ENCODE data around the gene PNPLA6. TPM values are rescaled to one million over a fixed set of nuclear protein-coding genes. Genes with fewer than 3 reads are reported as not detected.

Gene PNPLA6
- total and polyA plus RNA-seq, 2 of the 8 experiments (the other 6 are each of a cell fraction or from before 2014, with no cell fraction given) = 55.1 to 121 TPM

GRCh38 chr19:7542556-7543348 is 7.2 kb downstream of the PNPLA6 start:
- Histone ChIP-seq H2BK5ac (ENCODE audit: low read depth, low read length) (no peak overlapping the region), H3K27ac (ENCODE audit: low read depth, low read length) (no peak overlapping the region), H4K5ac (ENCODE audit: insufficient read length, low read depth, low read length) (no peak overlapping the region), H3K14ac (ENCODE audit: insufficient read length) (no peak overlapping the region), H2BK12ac (ENCODE audit: low read depth, low read length) (no peak overlapping the region), H3K79me1 (ENCODE audit: low read depth, low read length) (no peaks in the 10 kb centered on the region), H3K23me2 (ENCODE audit: low read depth, low read length) (no peaks in the 10 kb centered on the region), H4K8ac (ENCODE audit: extremely low read depth, insufficient read depth, low read length) (no peak overlapping the region), H2BK15ac (ENCODE audit: low read length) (no peak overlapping the region), H3K9me3 (ENCODE audit: insufficient read depth in 2 of 2, low read depth in 1 of 2, low read length in 1 of 2) (no peaks in the 10 kb centered on the region), H3K36me3 (ENCODE audit: control insufficient read depth in 2 of 4, insufficient read depth in 4 of 4, low read length in 3 of 4) (peaks cover 3 to 30% (median 13%) of the 10 kb centered on the region in 4 experiments; a peak in 7 of 8 replicates), H3K4me3 (ENCODE audit: extremely low read depth in 1 of 4, insufficient read depth in 2 of 4, low read depth in 3 of 4, low read length in 4 of 4) (no peak overlapping the region), H3K23ac (ENCODE audit: insufficient read length) (no peak overlapping the region), H3K4ac (replicated peaks; ENCODE audit: insufficient read length, low read depth, low read length) (no peak overlapping the region), H2AK5ac (ENCODE audit: low read depth, low read length) (no peak overlapping the region), H2BK120ac (replicated peaks; ENCODE audit: low read depth, low read length) (no peak overlapping the region), H4K20me1 (replicated peaks in 1 of 2; ENCODE audit: control insufficient read depth in 1 of 2, insufficient read depth in 2 of 2, low read length in 2 of 2) (peaks cover 0 to 3% of the 10 kb centered on the region in 2 experiments), H3K18ac (ENCODE audit: extremely low read depth, low read length) (no peak overlapping the region), H3K79me2 (ENCODE audit: control insufficient read depth in 1 of 2, insufficient read depth in 2 of 2, low read length in 2 of 2) (no peaks in the 10 kb centered on the region), H3K56ac (replicated peaks; ENCODE audit: insufficient read length, low read depth, low read length) (no peak overlapping the region), H2BK20ac (ENCODE audit: low read length) (no peak overlapping the region), H4K91ac (replicated peaks; ENCODE audit: insufficient read length, low read length) (no peak overlapping the region), H3K4me1 (replicated peaks in 1 of 4; ENCODE audit: control insufficient read depth in 3 of 4, insufficient read depth in 4 of 4, low read length in 3 of 4) (0 out of 7 replicates have a peak, but pooled peaks cover 0 to 2% (median 0%) of the 10 kb centered on the region in 4 experiments), H2AFZ (ENCODE audit: low read length) (no peak overlapping the region), H3K9ac (replicated peaks in 1 of 4; ENCODE audit: extremely low read depth in 1 of 4, low read depth in 3 of 4, low read length in 3 of 4) (no peak overlapping the region), H3K27me3 (replicated peaks in 1 of 4; ENCODE audit: control insufficient read depth in 3 of 4, extremely low read depth in 1 of 4, insufficient read depth in 3 of 4, low read length in 3 of 4) (no peaks in the 10 kb centered on the region), H3K4me2 (ENCODE audit: insufficient read depth in 1 of 2, low read depth in 2 of 2, low read length in 2 of 2) (no peak overlapping the region)
- FAIRE-seq = no peak
- CTCF ChIA-PET (ENCODE audit: partially characterized antibody) = interaction anchor here (1.0 kb wide), 1 partner anchor 8 kb away, joined by 3 read pairs; no protein-coding TSS in a partner anchor
- WGBS, 2 experiments (ENCODE audit: extremely low coverage in 1 of 2, insufficient coverage in 1 of 2, insufficient read length in 1 of 2, insufficient replicate concordance in 2 of 2, low coverage in 1 of 2, low lambda C conversion rate in 2 of 2, missing lambda C conversion rate in 1 of 2) = 94% methylated on average over 21 of the region's 24 CpGs; no CpG with 5 or more reads in 1 of the 2 experiments
- DNase-seq (ENCODE audit: low read depth in 1 of 2, low spot score in 2 of 2) = no peak
- POLR2A ChIA-PET (ENCODE audit: partially characterized antibody) = interaction anchor here (0.7 to 2.3 kb wide), 4 partner anchors 8 to 12 kb away, joined by 3 to 10 read pairs (median 4); no protein-coding TSS in a partner anchor
- TF ChIP-seq SP1 (IDR thresholded peaks at IDR 0.05; ENCODE audit: low read depth, low read length) (no peak), MAFK (IDR thresholded peaks at IDR 0.05; ENCODE audit: low read depth, low read length) (no peak), JUND (IDR thresholded peaks at IDR 0.05; ENCODE audit: low read length) (no peak), SP2 (IDR thresholded peaks at IDR 0.05; ENCODE audit: low read length) (no peak), BRCA1 (IDR thresholded peaks at IDR 0.05; ENCODE audit: low read depth, low read length) (no peak), SAP30 (IDR thresholded peaks at IDR 0.05; ENCODE audit: insufficient read depth, insufficient replicate concordance, low read length) (no peak), CTBP2 (IDR thresholded peaks at IDR 0.05; ENCODE audit: borderline replicate concordance, insufficient read depth, insufficient read length, low read length) (no peak), HDAC6 (IDR thresholded peaks at IDR 0.05; ENCODE audit: low read depth, low read length) (no peak), BCL11A (IDR thresholded peaks at IDR 0.05; ENCODE audit: low read depth in 2 of 2, low read length in 2 of 2) (no peak), ZNF274 (IDR thresholded peaks at IDR 0.05; ENCODE audit: borderline replicate concordance, extremely low read depth, low read length) (no peak)
- TF ChIP-seq, protein P1, sequence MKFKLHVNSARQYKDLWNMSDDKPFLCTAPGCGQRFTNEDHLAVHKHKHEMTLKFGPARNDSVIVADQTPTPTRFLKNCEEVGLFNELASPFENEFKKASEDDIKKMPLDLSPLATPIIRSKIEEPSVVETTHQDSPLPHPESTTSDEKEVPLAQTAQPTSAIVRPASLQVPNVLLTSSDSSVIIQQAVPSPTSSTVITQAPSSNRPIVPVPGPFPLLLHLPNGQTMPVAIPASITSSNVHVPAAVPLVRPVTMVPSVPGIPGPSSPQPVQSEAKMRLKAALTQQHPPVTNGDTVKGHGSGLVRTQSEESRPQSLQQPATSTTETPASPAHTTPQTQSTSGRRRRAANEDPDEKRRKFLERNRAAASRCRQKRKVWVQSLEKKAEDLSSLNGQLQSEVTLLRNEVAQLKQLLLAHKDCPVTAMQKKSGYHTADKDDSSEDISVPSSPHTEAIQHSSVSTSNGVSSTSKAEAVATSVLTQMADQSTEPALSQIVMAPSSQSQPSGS (IDR thresholded peaks at IDR 0.05; ENCODE audit: low read length) = no peak

All from H1 (cell line).